ENCODE data around the gene ABCC6.
"Not testable (repeated sequence)": the region's sequence is repeated elsewhere in the genome, so short reads cannot be mapped to it uniquely, and the experiment has no call there.

The ABCC6 gene

GRCh38 chr16:16221382-16221781, 1.9 kb downstream of the ABCC6 start:
- not testable (repeated sequence) for DNase-seq

DNA sequence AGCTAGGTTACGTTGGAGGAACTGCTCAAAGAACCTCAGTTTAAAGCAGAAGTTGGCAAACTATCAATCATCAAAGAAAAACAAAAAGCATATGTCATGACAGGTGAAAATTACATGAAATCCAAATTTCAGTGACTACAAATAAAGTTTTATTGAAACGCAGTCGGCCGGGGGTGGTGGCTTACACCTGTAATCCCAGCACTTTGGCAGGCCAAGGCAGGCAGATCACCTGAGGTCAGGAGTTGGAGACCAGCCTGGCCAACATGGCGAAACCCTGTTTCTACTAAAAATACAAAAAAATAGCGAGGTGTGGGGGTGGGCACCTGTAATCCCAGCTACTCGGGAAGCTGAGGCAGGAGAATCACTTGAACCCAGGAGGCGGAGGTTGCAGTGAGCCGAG, 2.8 kb downstream of the ABCC6 start:
- DNase-seq = not testable (repeated sequence)

- not testable (repeated sequence) for DNase-seq
These were observed 4.5 kb downstream of the ABCC6 start for GRCh38 chr16:16218787-16219186.

- DNase-seq = not testable (repeated sequence)
These were observed 4.9 kb downstream of the ABCC6 start for GRCh38 chr16:16218349-16218748.

DNA sequence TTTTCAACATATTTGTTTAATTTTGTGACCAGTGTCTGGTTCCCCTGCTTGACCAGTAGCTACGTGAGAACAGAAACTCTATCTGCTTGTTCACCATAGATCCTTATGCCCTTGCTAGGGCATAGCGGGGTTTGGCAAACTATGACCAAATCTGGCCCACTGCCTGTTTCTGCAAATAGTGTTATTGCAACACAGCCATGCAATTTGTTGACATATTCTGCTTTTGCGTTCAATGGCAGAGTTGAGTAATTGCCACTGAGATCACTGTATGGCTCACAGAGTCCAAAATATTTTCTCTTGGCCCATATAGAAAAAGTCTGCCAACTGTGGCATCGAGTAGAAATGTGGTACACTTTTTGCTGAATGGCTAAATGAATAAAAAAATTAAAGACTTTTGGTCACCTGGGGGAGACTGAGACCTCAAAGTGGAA, 9.4 kb downstream of the ABCC6 start:
- DNase-seq = not testable (repeated sequence)

- DNase-seq = not testable (repeated sequence)
These were observed 11.9 kb downstream of the ABCC6 start for GRCh38 chr16:16211404-16211803.

GRCh38 chr16:16208461-16208860, 14.8 kb downstream of the ABCC6 start:
- DNase-seq = not testable (repeated sequence)

DNA sequence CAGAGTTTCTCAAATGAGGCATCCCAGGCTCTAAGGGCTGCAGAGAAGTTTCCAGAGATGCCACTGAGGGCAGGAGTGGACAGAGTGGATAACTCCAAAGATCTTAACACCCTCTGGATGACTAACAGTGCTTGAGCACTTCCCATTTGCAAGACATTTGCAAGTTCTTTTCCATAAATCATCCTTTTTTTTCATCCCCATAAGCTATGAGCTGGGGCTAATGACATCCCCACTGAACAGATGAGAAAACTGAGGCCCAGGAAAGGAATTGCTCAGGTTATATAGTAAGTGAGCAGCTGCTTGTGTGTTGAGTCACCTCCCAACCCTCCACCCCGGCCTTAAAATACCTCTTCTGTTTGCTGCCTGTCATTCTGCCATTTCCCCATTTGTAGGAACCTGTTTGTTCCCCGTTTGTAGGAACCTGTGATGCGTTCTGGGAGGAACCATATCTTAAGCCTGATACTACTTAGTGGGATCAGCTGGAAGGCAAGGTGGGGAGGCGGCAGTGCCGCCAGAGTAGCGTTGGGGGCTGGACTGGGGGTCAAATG, 15.4 kb downstream of the ABCC6 start:
- DNase-seq = not testable (repeated sequence)

DNA sequence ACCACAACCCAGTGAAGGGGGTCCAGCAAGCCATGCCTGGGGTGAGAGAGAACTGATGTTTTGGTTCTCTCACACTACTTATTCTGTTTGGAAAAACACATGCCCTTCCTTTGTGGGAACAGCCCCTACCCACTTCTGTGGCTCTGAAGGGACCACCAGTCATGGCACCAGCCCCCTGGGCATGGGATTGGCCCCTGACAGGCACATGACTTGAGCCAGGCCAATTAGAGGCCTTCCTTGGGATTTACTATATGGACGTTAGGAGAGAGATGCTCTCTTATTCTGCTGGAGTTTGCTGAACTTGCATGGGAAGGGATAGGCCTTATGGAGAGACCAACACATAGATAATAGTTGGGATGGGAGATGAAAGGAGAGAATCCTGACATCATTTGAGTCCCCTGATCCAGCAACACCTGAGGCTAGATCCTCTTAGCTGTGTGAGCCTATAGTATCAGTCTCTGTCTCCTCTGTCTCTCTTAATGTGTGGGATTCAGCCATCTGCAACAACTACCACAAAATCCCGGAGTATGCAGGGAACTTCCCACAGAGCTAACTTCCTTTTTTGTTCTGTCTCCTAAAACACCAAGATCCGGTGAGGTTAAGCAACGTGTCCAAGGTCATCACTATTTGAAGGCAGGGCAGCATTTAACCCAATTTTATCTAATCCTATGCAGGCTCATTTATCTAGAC, 16.1 kb downstream of the ABCC6 start:
- DNase-seq = not testable (repeated sequence)

- not testable (repeated sequence) for DNase-seq
These were observed 17.4 kb downstream of the ABCC6 start for GRCh38 chr16:16205864-16206263.

- DNase-seq = not testable (repeated sequence)
These were observed 18.7 kb downstream of the ABCC6 start for GRCh38 chr16:16204552-16204951.

DNA sequence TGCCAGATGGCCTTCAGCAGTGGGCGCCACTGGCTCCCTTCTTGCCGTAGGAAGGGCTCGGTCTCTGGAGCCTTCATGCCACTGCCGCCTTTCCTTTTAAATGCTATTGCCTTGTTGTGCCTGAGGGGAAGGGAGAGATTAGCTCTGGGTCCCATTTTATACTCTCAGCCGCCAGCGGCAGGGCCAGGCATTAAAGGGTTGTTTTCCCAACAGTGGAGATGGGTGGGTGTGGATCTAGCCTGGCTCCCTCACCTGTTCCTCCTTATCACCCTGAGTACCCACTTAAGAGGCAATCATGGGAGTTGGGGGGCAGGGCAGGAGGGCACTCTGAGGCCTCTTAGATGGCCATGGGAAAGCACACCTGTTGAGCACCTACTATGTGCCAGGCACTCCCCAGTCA, 19.8 kb downstream of the ABCC6 start:
- DNase-seq = not testable (repeated sequence)

DNA sequence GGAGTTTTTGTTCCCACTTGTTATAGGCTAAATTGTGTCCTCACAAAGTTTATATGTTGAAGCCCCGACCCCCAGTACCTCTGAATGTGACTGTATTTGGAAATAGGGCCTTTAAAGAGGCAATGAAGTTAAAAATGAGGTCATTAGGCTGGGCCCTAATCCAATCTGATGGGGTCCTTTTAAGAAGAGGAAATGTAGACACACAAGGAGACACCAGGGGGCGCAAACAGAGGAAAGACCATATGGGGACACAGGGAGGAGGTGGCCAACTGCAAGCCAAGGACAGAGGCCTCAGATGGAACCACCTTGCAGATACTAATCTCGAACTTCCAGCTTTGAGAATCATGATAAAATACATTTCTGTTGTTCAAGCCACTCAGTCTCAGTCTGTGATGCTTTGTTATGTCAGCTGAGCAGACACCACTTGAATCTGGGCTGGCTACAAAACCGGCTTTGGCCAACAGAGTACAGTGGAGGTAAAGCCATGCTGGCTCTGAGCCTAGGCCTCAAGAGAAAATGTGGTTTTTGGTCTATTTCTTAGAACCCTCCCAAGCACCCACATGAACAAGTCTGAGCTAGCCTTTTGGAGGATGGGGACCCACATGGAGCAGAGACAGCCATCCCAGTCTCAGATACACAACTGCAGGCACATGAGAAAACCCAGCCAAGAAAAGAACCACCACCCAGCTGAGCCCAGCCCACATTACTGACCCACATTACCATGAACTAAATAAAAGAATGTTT, 20.7 kb downstream of the ABCC6 start:
- peak; percentile 56 for DNase-seq

DNA sequence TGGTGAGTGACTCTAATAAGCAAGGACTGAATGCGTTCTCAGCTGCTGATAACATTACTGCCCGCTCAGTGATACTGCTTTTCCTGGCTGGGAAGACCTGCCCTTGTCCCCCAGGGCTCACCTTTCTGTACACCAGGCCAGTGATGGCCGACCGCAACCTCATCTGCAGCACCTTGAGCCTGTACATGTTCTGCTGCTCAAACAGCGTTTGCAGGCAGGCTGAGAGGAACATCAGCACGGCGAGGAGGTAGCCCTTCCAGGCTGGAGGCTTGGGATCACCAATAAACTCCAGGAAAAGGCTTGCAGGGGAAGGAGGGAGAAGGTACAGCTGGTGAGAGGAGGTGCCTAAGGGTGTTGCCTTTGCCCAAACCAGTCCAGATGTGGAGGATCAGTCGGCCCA, 21.4 kb downstream of the ABCC6 start:
- not testable (repeated sequence) for DNase-seq

DNA sequence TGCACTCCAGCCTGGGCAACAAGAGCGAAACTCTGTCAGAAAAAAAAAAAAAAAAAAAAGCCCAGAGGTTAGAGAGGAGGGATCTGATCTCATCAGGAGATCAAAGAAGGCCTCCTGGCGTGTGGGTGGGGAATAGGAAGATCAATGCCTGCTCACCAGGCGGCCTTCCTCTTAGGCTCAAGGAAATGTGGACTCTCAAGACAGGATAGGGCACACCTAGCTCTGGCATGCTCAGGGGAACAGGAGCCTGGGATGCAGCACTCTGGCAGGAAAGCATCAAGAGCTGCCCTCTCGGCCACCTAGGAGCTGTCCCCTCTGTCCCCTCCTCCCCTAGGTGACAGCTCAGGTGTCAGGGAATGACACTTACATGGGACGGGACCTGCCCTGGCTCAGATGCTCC, 22.9 kb downstream of the ABCC6 start:
- DNase-seq = not testable (repeated sequence)

GRCh38 chr16:16199428-16199827, 23.9 kb downstream of the ABCC6 start:
- DNase-seq = peak; percentile 18

GRCh38 chr16:16197966-16198365, 25.3 kb downstream of the ABCC6 start:
- no peak for DNase-seq

GRCh38 chr16:16197331-16197730, 26.0 kb downstream of the ABCC6 start:
- no peak for DNase-seq

- DNase-seq = no peak
These were observed 27.2 kb downstream of the ABCC6 start for GRCh38 chr16:16196099-16196498.

- no peak for DNase-seq
These were observed 31.7 kb downstream of the ABCC6 start for GRCh38 chr16:16191493-16192167.

DNA sequence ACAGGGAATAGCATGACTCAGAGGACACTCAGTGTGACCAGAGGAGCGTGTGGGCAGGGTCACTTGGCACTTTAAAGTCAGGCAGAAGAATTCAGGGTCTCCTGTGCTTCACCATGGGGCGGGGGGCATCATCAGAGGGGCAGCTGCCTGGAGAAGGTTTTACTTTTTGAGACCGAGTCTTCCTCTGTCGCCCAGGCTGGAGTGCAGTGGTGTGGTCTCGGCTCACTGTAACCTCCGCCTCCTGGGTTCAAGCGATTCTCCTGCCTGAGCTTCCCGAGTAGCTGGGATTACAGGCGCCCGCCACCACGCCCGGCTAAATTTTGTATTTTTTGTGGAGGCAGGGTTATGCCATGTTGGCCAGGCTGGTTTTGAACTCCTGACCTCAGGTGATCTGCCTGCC, 32.3 kb downstream of the ABCC6 start:
- not testable (repeated sequence) for DNase-seq

GRCh38 chr16:16190546-16190945, 32.7 kb downstream of the ABCC6 start:
- no peak for DNase-seq

GRCh38 chr16:16189842-16190241, 33.5 kb downstream of the ABCC6 start:
- DNase-seq = no peak
